HG03571 (cell line): Measurements from ENCODE around the gene TLR9.
A peak's percentile ranks its signal among the peaks of the same experiment; 100 is the strongest.
"Not testable (repeated sequence)": the region's sequence is repeated elsewhere in the genome, so short reads cannot be mapped to it uniquely, and the experiment has no call there.

Experiments used
- ATAC-seq: cut with Tn5 transposase; IDR thresholded peaks from one replicate; pipeline ENCODE4 v1.9.1; 2021; ENCODE audit not compliant: unreplicated experiment

TLR9 gene

GRCh38 chr3:52225452-52226228 is at the start of gene TLR9:
TSS of gene TLR9 (minus strand) at chr3:52225645. CDS start at chr3:52225529, 116 bp downstream.
- peak; percentile 83 for ATAC-seq

- not testable (repeated sequence) for ATAC-seq
These were observed 49.3 kb upstream of the TLR9 start for GRCh38 chr3:52274781-52275180.

- ATAC-seq, result no peak
These were observed 47.4 kb upstream of the TLR9 start for GRCh38 chr3:52272831-52273230.

- not testable (repeated sequence) for ATAC-seq
These were observed 46.7 kb upstream of the TLR9 start for GRCh38 chr3:52272172-52272571.

- ATAC-seq, result no peak
These were observed 44.9 kb upstream of the TLR9 start for GRCh38 chr3:52270252-52270754.

GRCh38 chr3:52269776-52270175 is 44.3 kb upstream of the TLR9 start:
- ATAC-seq, result no peak

GRCh38 chr3:52268036-52268435 is 42.6 kb upstream of the TLR9 start:
- ATAC-seq, result no peak

GRCh38 chr3:52265387-52265786 is 39.9 kb upstream of the TLR9 start:
- no peak for ATAC-seq

GRCh38 chr3:52262447-52262846 is 37.0 kb upstream of the TLR9 start:
- no peak for ATAC-seq

- ATAC-seq, result no peak
These were observed 34.0 kb upstream of the TLR9 start for GRCh38 chr3:52259448-52259847.

- no peak for ATAC-seq
These were observed 33.6 kb upstream of the TLR9 start for GRCh38 chr3:52259035-52259434.

- no peak for ATAC-seq
These were observed 32.5 kb upstream of the TLR9 start for GRCh38 chr3:52257911-52258310.

GRCh38 chr3:52256622-52257021 is 31.2 kb upstream of the TLR9 start:
- no peak for ATAC-seq

- no peak for ATAC-seq
These were observed 30.7 kb upstream of the TLR9 start for GRCh38 chr3:52256159-52256558.

GRCh38 chr3:52254608-52255007 is 29.2 kb upstream of the TLR9 start:
- no peak for ATAC-seq

- ATAC-seq, result peak; percentile 93
These were observed 28.2 kb upstream of the TLR9 start for GRCh38 chr3:52253314-52254304.

GRCh38 chr3:52250122-52250521 is 24.7 kb upstream of the TLR9 start:
- ATAC-seq, result no peak

GRCh38 chr3:52249683-52250082 is 24.2 kb upstream of the TLR9 start:
- ATAC-seq, result no peak

GRCh38 chr3:52248816-52249547 is 23.5 kb upstream of the TLR9 start:
- ATAC-seq, result no peak

- no peak for ATAC-seq
These were observed 22.7 kb upstream of the TLR9 start for GRCh38 chr3:52248165-52248541.
